ENCODE results near the gene HIPK3. TPM values are rescaled to one million over a fixed set of nuclear protein-coding genes. Genes with fewer than 3 reads are reported as not detected.

Gene HIPK3
- total and polyA plus RNA-seq, 9 of the 15 experiments (the other 6 are each of a cell fraction or from before 2014, with no cell fraction given): 2.3 to 19.6 (median 7.5) TPM

DNA sequence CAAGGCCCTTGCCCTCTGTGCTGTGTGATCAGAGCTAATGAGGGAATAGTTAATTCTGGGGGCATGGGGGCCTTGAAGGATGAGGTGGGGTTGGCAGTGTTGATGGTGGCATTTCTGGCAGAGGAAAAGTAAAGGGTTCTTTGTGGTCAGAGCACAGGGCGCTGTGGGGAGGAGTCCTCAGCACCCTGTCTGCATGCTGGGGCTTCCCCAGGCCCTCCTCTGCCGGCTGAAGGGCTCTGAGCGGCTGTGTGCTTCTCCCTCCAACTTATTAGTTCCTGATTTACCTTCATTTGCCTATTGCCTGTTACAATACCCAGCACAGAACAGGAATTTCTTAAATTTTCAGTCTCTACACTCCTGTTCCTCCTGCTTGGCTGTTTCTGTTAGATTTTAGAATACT lies 122.8 kb downstream of the HIPK3 start:
- no peaks in the 10 kb centered on the region for H3K79me2 ChIP-seq (ENCODE audit: control insufficient read depth, insufficient read depth, low read length)
- WGBS (ENCODE audit: insufficient coverage, low coverage, missing lambda C conversion rate): 0% methylated on average over 3 of the region's 3 CpGs
- POLR2A ChIA-PET: no interaction called here
- H3K4me3 ChIP-seq: no peak overlapping the region
- no peak overlapping the region for H3K27ac ChIP-seq (ENCODE audit: extremely low read depth, low read depth, low read length)
- H3K4me2 ChIP-seq (ENCODE audit: insufficient read depth, low read length): no peak overlapping the region
- intact Hi-C loops (cut with micrococcal nuclease) (no loop called here), in situ Hi-C loops (cut with MboI) (no loop called here)
- ATAC-seq (no peak), FAIRE-seq (no peak), DNase-seq (ENCODE audit: extremely low read depth in 1 of 4, low spot score in 3 of 4) (no peak)
- CTCF ChIA-PET (ENCODE audit: low intra/inter-chr PET ratio): no interaction called here
- no peaks in the 10 kb centered on the region for H4K20me1 ChIP-seq (replicated peaks; ENCODE audit: control insufficient read depth, insufficient read depth, low read length)
- H3K4me1 ChIP-seq (replicated peaks in 1 of 2; ENCODE audit: control insufficient read depth in 2 of 2, insufficient read depth in 2 of 2, low read length in 2 of 2): peaks cover 0 to 12% of the 10 kb centered on the region in 2 experiments; a peak in 2 of 5 replicates
- peaks cover 34 to 49% of the 10 kb centered on the region in 2 experiments; a peak in 4 of 5 replicates for H3K27me3 ChIP-seq (ENCODE audit: control insufficient read depth in 2 of 2, insufficient read depth in 2 of 2, low read length in 2 of 2)
- H3K9me1 ChIP-seq (ENCODE audit: control insufficient read depth, insufficient read depth, low read length): no peaks in the 10 kb centered on the region
- no TSS peak for BruUV-seq (replicated peaks)
- no peaks in the 10 kb centered on the region for H3K36me3 ChIP-seq (ENCODE audit: control insufficient read depth, insufficient read depth, low read length)
- no peak overlapping the region for H2AFZ ChIP-seq (ENCODE audit: low read depth, low read length)
- no peak overlapping the region for H3K9ac ChIP-seq (ENCODE audit: insufficient read depth in 1 of 2, low read depth in 2 of 2, low read length in 2 of 2)
- no peaks in the 10 kb centered on the region for H3K9me3 ChIP-seq (replicated peaks; ENCODE audit: control insufficient read depth, insufficient read depth, low read depth, low read length)
- TF ChIP-seq RB1 (IDR thresholded peaks at IDR 0.05; ENCODE audit: low read depth) (no peak), DMBX1 (CRISPR knock-in tag; IDR thresholded peaks at IDR 0.05; ENCODE audit: borderline replicate concordance) (no peak), MTA3 (IDR thresholded peaks at IDR 0.05; ENCODE audit: borderline replicate concordance) (no peak), SUPT5H (IDR thresholded peaks at IDR 0.05) (no peak), SNIP1 (IDR thresholded peaks at IDR 0.05; ENCODE audit: low read depth) (no peak), ZNF316 (IDR thresholded peaks at IDR 0.05) (no peak), PML (IDR thresholded peaks at IDR 0.05; ENCODE audit: low read length) (no peak), YBX1 (IDR thresholded peaks at IDR 0.05) (no peak)
- TF ChIP-seq, protein P1, sequence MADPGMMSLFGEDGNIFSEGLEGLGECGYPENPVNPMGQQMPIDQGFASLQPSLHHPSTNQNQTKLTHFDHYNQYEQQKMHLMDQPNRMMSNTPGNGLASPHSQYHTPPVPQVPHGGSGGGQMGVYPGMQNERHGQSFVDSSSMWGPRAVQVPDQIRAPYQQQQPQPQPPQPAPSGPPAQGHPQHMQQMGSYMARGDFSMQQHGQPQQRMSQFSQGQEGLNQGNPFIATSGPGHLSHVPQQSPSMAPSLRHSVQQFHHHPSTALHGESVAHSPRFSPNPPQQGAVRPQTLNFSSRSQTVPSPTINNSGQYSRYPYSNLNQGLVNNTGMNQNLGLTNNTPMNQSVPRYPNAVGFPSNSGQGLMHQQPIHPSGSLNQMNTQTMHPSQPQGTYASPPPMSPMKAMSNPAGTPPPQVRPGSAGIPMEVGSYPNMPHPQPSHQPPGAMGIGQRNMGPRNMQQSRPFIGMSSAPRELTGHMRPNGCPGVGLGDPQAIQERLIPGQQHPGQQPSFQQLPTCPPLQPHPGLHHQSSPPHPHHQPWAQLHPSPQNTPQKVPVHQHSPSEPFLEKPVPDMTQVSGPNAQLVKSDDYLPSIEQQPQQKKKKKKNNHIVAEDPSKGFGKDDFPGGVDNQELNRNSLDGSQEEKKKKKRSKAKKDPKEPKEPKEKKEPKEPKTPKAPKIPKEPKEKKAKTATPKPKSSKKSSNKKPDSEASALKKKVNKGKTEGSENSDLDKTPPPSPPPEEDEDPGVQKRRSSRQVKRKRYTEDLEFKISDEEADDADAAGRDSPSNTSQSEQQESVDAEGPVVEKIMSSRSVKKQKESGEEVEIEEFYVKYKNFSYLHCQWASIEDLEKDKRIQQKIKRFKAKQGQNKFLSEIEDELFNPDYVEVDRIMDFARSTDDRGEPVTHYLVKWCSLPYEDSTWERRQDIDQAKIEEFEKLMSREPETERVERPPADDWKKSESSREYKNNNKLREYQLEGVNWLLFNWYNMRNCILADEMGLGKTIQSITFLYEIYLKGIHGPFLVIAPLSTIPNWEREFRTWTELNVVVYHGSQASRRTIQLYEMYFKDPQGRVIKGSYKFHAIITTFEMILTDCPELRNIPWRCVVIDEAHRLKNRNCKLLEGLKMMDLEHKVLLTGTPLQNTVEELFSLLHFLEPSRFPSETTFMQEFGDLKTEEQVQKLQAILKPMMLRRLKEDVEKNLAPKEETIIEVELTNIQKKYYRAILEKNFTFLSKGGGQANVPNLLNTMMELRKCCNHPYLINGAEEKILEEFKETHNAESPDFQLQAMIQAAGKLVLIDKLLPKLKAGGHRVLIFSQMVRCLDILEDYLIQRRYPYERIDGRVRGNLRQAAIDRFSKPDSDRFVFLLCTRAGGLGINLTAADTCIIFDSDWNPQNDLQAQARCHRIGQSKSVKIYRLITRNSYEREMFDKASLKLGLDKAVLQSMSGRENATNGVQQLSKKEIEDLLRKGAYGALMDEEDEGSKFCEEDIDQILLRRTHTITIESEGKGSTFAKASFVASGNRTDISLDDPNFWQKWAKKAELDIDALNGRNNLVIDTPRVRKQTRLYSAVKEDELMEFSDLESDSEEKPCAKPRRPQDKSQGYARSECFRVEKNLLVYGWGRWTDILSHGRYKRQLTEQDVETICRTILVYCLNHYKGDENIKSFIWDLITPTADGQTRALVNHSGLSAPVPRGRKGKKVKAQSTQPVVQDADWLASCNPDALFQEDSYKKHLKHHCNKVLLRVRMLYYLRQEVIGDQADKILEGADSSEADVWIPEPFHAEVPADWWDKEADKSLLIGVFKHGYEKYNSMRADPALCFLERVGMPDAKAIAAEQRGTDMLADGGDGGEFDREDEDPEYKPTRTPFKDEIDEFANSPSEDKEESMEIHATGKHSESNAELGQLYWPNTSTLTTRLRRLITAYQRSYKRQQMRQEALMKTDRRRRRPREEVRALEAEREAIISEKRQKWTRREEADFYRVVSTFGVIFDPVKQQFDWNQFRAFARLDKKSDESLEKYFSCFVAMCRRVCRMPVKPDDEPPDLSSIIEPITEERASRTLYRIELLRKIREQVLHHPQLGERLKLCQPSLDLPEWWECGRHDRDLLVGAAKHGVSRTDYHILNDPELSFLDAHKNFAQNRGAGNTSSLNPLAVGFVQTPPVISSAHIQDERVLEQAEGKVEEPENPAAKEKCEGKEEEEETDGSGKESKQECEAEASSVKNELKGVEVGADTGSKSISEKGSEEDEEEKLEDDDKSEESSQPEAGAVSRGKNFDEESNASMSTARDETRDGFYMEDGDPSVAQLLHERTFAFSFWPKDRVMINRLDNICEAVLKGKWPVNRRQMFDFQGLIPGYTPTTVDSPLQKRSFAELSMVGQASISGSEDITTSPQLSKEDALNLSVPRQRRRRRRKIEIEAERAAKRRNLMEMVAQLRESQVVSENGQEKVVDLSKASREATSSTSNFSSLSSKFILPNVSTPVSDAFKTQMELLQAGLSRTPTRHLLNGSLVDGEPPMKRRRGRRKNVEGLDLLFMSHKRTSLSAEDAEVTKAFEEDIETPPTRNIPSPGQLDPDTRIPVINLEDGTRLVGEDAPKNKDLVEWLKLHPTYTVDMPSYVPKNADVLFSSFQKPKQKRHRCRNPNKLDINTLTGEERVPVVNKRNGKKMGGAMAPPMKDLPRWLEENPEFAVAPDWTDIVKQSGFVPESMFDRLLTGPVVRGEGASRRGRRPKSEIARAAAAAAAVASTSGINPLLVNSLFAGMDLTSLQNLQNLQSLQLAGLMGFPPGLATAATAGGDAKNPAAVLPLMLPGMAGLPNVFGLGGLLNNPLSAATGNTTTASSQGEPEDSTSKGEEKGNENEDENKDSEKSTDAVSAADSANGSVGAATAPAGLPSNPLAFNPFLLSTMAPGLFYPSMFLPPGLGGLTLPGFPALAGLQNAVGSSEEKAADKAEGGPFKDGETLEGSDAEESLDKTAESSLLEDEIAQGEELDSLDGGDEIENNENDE (IDR thresholded peaks at IDR 0.05; ENCODE audit: low read depth, low read length): no peak
- TF ChIP-seq, protein P2, sequence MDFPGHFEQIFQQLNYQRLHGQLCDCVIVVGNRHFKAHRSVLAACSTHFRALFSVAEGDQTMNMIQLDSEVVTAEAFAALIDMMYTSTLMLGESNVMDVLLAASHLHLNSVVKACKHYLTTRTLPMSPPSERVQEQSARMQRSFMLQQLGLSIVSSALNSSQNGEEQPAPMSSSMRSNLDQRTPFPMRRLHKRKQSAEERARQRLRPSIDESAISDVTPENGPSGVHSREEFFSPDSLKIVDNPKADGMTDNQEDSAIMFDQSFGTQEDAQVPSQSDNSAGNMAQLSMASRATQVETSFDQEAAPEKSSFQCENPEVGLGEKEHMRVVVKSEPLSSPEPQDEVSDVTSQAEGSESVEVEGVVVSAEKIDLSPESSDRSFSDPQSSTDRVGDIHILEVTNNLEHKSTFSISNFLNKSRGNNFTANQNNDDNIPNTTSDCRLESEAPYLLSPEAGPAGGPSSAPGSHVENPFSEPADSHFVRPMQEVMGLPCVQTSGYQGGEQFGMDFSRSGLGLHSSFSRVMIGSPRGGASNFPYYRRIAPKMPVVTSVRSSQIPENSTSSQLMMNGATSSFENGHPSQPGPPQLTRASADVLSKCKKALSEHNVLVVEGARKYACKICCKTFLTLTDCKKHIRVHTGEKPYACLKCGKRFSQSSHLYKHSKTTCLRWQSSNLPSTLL (IDR thresholded peaks at IDR 0.05): no peak
- TF ChIP-seq, protein P3, sequence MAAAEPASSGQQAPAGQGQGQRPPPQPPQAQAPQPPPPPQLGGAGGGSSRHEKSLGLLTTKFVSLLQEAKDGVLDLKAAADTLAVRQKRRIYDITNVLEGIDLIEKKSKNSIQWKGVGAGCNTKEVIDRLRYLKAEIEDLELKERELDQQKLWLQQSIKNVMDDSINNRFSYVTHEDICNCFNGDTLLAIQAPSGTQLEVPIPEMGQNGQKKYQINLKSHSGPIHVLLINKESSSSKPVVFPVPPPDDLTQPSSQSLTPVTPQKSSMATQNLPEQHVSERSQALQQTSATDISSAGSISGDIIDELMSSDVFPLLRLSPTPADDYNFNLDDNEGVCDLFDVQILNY (CRISPR knock-in tag; IDR thresholded peaks at IDR 0.05): no peak
